ENCODE measurements around the gene TBC1D14. TPM values are rescaled to one million over a fixed set of nuclear protein-coding genes. Genes with fewer than 3 reads are reported as not detected.

Gene TBC1D14
- total and polyA plus RNA-seq, 10 of the 15 experiments (the other 5 are each of a cell fraction or from before 2014, with no cell fraction given) = 0.87 to 39.3 (median 30.1) TPM

- TF ChIP-seq ZBTB33 (IDR thresholded peaks at IDR 0.05) (no peak), TCF3 (IDR thresholded peaks at IDR 0.05; ENCODE audit: borderline replicate concordance, insufficient read depth, low read depth, low read length) (no peak), YBX1 (IDR thresholded peaks at IDR 0.05) (no peak), NFXL1 (IDR thresholded peaks at IDR 0.05; ENCODE audit: borderline replicate concordance) (no peak), RBBP5 (conservative IDR thresholded peaks at IDR 0.05) (no peak), MXI1 (IDR thresholded peaks at IDR 0.05; ENCODE audit: low read depth, low read length) (peak; percentile 78), NFIC (IDR thresholded peaks at IDR 0.05; ENCODE audit: low read depth, low read length) (no peak), ZNF207 (IDR thresholded peaks at IDR 0.05; ENCODE audit: borderline replicate concordance) (peak; percentile 55; the same call in 1 of the 2 replicates), NKRF (conservative IDR thresholded peaks at IDR 0.05) (peak; percentile 98), BHLHE40 (IDR thresholded peaks at IDR 0.05; ENCODE audit: borderline replicate concordance in 1 of 2, low read depth in 2 of 2, low read length in 1 of 2) (peak; percentile 21 to 34; a peak in 2 of 4 replicates), PKNOX1 (IDR thresholded peaks at IDR 0.05) (peak; percentile 79), EZH2 (IDR thresholded peaks at IDR 0.05; ENCODE audit: borderline replicate concordance, control insufficient read depth, low read depth, low read length) (no peak), SIN3A (IDR thresholded peaks at IDR 0.05; ENCODE audit: low read depth, low read length) (peak; percentile 90), ZNF592 (IDR thresholded peaks at IDR 0.05) (no peak), ZZZ3 (IDR thresholded peaks at IDR 0.05; ENCODE audit: control insufficient read depth, insufficient read length, low read depth) (no peak), YY1 (IDR thresholded peaks at IDR 0.05; ENCODE audit: low read depth, low read length) (no peak), FOS (IDR thresholded peaks at IDR 0.05; ENCODE audit: borderline replicate concordance, extremely low read depth, insufficient read length) (peak; percentile 49)
Observed at GRCh38 chr4:7042503-7043283, 133.1 kb downstream of the TBC1D14 start (continued).
